ENCODE results near the gene NUP35. TPM values are rescaled to one million over a fixed set of nuclear protein-coding genes. Genes with fewer than 3 reads are reported as not detected.

Gene NUP35
- total RNA-seq, 4 donors from 2014 or later, result 6.8 to 17.1 (median 12.1) TPM

DNA sequence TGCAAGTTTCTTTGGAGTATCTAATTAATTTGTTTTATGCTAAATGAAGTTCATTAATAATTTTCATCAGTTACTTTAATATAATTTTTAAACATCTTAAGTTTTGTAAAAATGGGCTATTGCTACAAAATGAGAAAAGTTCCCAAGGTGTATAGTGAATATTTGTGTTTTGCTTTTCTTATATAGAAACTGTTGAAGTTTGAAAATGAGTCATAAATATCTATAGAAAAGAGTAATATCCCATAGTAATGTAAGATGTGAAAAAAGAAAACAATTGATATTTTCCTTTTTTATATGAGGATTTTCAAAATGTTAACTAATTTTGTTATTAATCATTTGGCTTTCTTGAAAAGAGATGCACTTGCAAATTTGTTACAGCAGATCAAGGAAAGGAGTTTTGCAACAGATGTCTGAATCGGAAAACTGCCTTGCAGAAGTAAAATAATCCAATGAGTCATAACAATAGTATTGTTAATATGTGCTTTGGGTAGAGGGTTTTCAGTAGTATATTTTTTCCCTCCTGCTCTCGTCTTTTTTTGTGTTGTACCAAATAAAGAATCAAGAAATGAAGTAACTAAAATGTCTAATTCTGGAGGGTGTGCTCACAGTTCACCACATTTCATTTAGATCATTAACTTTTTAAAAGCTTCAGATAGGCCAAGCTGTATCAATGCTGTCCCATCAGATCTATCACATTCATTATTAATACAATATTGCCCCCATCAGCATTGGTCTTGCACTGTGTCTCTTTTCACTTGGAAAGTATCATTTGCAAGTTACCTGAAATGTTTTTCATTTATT is 30.2 kb upstream of the NUP35 start:
- WGBS, 2 donors (ENCODE audit: low coverage in 1 of 2), result 0 to 34% methylated on average over 2 of the region's 2 CpGs
- Histone ChIP-seq H3K27me3 (no peaks in the 10 kb centered on the region), H3K4me1 (peaks cover 0 to 7% (median 0%) of the 10 kb centered on the region in 3 donors), H3K4me3 (no peak overlapping the region), H3K9me3 (no peaks in the 10 kb centered on the region), H3K36me3 (peaks cover 0 to 22% of the 10 kb centered on the region in 2 donors), H3K27ac (no peak overlapping the region)
- ATAC-seq, result no peak
- TF ChIP-seq POLR2A (IDR thresholded peaks at IDR 0.05) (no peak), EP300 (IDR thresholded peaks at IDR 0.05) (no peak), POLR2AphosphoS5 (IDR thresholded peaks at IDR 0.05) (no peak)
- TF ChIP-seq, protein P1, sequence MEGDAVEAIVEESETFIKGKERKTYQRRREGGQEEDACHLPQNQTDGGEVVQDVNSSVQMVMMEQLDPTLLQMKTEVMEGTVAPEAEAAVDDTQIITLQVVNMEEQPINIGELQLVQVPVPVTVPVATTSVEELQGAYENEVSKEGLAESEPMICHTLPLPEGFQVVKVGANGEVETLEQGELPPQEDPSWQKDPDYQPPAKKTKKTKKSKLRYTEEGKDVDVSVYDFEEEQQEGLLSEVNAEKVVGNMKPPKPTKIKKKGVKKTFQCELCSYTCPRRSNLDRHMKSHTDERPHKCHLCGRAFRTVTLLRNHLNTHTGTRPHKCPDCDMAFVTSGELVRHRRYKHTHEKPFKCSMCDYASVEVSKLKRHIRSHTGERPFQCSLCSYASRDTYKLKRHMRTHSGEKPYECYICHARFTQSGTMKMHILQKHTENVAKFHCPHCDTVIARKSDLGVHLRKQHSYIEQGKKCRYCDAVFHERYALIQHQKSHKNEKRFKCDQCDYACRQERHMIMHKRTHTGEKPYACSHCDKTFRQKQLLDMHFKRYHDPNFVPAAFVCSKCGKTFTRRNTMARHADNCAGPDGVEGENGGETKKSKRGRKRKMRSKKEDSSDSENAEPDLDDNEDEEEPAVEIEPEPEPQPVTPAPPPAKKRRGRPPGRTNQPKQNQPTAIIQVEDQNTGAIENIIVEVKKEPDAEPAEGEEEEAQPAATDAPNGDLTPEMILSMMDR (IDR thresholded peaks at IDR 0.05), result no peak

DNA sequence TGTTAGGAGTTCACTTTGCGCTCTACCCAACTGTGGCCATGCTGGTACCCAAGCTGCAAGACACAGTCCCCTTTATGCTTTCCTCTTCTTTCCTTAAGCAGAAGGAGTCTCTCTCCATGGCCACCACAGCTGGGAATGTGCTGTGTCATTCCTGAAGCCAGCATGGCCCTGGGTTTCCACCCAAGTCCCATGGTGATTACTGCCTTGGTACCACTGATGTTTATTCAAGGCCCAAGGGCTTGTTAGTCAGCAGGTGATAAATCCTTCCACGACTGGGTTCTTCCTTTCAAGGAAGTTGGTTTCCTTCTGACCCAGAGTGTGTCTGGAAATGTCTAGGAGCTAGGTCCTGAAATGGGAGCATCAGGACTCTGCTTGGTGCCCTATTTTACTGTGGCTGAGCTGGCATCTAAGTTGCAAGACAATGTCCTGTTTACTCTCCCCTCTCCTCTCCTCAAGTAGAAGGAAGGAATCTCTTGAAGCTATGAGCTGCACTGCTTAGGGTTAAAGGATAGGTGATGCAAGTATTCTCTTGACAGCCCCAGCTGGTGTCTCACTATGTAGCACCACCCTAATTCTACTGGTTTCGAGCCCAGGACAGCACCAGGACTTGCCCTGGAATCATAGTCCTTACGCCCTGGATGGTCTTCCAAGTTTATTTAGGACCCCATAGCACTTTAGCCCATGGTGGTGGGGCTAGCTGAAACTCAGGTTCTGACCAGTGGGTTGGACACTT is 18.7 kb upstream of the NUP35 start:
- H3K4me1 ChIP-seq, result no peaks in the 10 kb centered on the region
- no peak for TF ChIP-seq POLR2AphosphoS5 (IDR thresholded peaks at IDR 0.05)
- TF ChIP-seq POLR2A (IDR thresholded peaks at IDR 0.05), result no peak
- TF ChIP-seq EP300 (IDR thresholded peaks at IDR 0.05), result no peak
- TF ChIP-seq, protein P1 (IDR thresholded peaks at IDR 0.05), result no peak
- no peaks in the 10 kb centered on the region for H3K36me3 ChIP-seq
- no peaks in the 10 kb centered on the region for H3K9me3 ChIP-seq
- H3K4me3 ChIP-seq, result no peak overlapping the region
- 50 to 55% methylated on average over 2 to 3 of the region's 4 CpGs for WGBS, 2 donors (ENCODE audit: low coverage in 1 of 2)
- no peak overlapping the region for H3K27ac ChIP-seq
- H3K27me3 ChIP-seq, result no peaks in the 10 kb centered on the region
- no peak for ATAC-seq

DNA sequence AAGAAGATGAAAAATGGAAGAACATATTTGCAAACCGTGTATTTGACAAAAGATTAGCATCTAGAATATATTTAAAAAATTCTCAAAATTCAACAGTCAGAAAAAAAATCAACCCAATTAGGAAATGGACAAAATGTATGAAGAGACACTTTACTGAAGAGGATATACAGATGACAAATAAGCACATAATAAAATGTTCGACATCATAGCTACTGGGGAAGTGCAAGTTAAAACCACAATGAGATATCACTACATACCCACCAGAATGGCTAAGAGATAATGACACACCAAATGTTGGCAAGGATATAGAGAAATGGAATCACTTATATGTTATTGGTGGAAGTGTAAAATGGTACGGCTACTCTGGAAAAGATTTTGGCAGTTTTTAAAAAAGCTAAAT is 11.7 kb upstream of the NUP35 start:
- Histone ChIP-seq H3K4me3 (no peak overlapping the region), H3K9me3 (no peaks in the 10 kb centered on the region), H3K36me3 (no peaks in the 10 kb centered on the region), H3K27me3 (peaks cover 4% of the 10 kb centered on the region), H3K4me1 (no peaks in the 10 kb centered on the region), H3K27ac (no peak overlapping the region)
- WGBS, 2 donors (ENCODE audit: low coverage in 1 of 2), result 67 to 81% methylated on average over 3 of the region's 3 CpGs
- TF ChIP-seq POLR2A (IDR thresholded peaks at IDR 0.05), result no peak
- TF ChIP-seq, protein P1 (IDR thresholded peaks at IDR 0.05), result no peak
- TF ChIP-seq POLR2AphosphoS5 (IDR thresholded peaks at IDR 0.05), result no peak
- TF ChIP-seq EP300 (IDR thresholded peaks at IDR 0.05), result no peak
- no peak for ATAC-seq

DNA sequence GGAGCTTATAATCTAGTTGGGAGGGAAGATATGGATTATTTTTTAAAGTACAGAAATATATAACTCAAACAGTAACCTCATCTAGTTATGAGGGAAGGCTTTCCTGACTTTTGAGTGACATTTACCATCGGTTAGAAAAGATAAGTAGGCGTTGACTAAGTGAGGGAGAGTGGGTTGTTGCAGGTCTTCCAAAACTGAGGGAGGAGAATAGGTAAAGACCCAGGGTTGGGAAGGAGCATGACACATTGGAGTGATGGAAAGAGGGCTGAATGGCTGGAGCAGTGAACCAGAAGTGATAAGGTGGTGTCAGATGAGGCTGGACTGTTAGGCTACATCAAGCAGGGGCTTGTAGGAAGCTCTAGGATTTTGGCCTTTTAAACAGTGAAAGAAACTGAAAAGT is 10.6 kb upstream of the NUP35 start:
- peaks cover 4% of the 10 kb centered on the region for H3K27me3 ChIP-seq
- no peaks in the 10 kb centered on the region for H3K9me3 ChIP-seq
- no peak overlapping the region for H3K27ac ChIP-seq
- no peaks in the 10 kb centered on the region for H3K4me1 ChIP-seq
- ATAC-seq, result no peak
- H3K36me3 ChIP-seq, result no peaks in the 10 kb centered on the region
- TF ChIP-seq EP300 (IDR thresholded peaks at IDR 0.05), result no peak
- WGBS, 2 donors (ENCODE audit: low coverage in 1 of 2), result 61 to 70% methylated on average over 2 of the region's 2 CpGs
- H3K4me3 ChIP-seq, result no peak overlapping the region

- TF ChIP-seq POLR2A (IDR thresholded peaks at IDR 0.05) (no peak), POLR2AphosphoS5 (IDR thresholded peaks at IDR 0.05) (no peak), EP300 (IDR thresholded peaks at IDR 0.05) (no peak)
- TF ChIP-seq, protein P1 (IDR thresholded peaks at IDR 0.05), result no peak
- Histone ChIP-seq H3K4me1 (no peaks in the 10 kb centered on the region), H3K4me3 (no peak overlapping the region), H3K27ac (no peak overlapping the region), H3K9me3 (no peaks in the 10 kb centered on the region), H3K27me3 (no peaks in the 10 kb centered on the region), H3K36me3 (no peaks in the 10 kb centered on the region)
- 78 to 86% methylated on average over 1 to 2 of the region's 3 CpGs for WGBS, 2 donors (ENCODE audit: low coverage in 1 of 2)
- ATAC-seq, result no peak
Measured at GRCh38 chr2:183117226-183117625, 7.0 kb upstream of the NUP35 start.

All from gastroesophageal sphincter (tissue), 4 donors.